HG03520 (cell line): ENCODE data around the gene RMDN2.
"Not testable (repeated sequence)": the region's sequence is repeated elsewhere in the genome, so short reads cannot be mapped to it uniquely, and the experiment has no call there.

ENCODE experiments used
- ATAC-seq: cut with Tn5 transposase; IDR thresholded peaks from one replicate; pipeline ENCODE4 v1.9.1; 2021; ENCODE audit warnings: mild to moderate bottlenecking, moderate library complexity; ENCODE audit not compliant: unreplicated experiment

Gene RMDN2

GRCh38 chr2:37928377-37928776 is 3.3 kb downstream of the RMDN2 start:
- no peak for ATAC-seq

DNA sequence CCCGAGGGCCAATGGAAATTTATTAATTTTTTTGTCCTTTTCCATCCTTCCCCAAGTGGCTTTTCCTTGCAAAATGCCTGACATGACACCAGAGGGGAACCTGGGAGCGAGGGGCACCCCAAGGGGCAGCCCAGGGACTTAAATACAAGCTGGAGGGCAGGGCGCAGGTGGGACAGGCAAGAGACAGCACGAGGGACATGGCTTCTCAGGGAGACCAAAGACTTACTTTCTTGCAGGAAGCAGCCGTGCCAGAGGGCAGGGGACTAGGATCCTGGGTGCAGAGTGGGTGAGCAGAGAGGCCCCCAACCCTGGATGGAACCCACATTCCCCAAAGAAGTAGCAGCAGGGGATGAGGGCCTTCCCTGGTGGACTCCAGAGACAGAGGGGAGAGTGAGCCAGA is 5.3 kb downstream of the RMDN2 start:
- ATAC-seq: not testable (repeated sequence)

DNA sequence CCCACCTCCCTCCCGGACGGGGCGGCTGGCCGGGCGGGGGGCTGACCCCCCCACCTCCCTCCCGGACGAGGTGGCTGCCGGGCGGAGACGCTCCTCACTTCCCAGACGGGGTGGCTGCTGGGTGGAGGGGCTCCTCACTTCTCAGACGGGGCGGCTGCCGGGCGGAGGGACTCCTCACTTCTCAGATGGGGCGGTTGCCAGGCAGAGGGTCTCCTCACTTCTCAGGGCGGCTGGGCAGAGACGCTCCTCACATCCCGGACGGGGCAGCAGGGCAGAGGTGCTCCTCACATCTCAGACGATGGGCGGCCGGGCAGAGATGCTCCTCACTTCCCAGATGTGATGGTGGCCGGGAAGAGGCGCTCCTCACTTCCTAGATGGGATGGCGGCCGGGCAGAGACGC is 7.8 kb downstream of the RMDN2 start:
- not testable (repeated sequence) for ATAC-seq

- peak; percentile 79 for ATAC-seq
Observed at GRCh38 chr2:37934591-37935513, 9.8 kb downstream of the RMDN2 start.

DNA sequence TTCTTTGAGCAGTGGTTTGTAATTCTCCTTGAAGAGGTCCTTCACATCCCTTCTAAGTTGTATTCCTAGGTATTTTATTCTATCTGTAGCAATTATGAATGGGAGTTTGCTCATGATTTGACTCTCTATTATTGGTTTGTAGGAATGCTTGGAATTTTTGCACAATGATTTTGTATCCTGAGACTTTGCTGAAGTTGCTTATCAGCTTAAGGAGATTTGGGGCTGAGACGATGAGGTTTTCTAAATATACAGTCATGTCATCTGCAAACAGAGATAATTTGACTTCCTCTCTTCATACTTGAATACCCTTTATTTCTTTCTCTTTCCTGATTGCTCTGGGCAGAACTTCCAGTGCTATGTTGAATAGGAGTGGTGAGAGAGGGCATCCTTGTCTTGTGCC is 12.5 kb downstream of the RMDN2 start:
- not testable (repeated sequence) for ATAC-seq

- not testable (repeated sequence) for ATAC-seq
Observed at GRCh38 chr2:37941267-37941666, 16.2 kb downstream of the RMDN2 start.

DNA sequence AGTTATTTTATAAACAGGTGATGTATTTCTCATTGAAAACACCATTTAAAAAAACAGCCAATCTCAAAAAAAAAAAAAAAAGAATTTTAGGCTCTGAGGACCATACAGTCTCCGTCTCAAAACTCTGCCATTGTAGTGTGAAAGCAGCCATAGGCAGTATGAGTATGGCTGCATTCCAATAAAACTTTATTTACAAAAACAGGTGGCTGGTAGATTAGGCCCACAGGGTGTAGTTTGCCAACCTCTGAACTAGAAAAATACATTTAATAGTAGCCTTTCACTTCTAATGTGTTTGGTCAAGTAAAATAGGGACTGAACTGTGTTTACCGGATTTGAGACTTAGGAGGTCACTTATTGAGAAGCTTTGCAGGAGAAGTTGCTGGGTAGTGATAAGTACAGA is 19.2 kb downstream of the RMDN2 start:
- ATAC-seq: no peak

- no peak for ATAC-seq
Observed at GRCh38 chr2:37947306-37947705, 22.2 kb downstream of the RMDN2 start.

DNA sequence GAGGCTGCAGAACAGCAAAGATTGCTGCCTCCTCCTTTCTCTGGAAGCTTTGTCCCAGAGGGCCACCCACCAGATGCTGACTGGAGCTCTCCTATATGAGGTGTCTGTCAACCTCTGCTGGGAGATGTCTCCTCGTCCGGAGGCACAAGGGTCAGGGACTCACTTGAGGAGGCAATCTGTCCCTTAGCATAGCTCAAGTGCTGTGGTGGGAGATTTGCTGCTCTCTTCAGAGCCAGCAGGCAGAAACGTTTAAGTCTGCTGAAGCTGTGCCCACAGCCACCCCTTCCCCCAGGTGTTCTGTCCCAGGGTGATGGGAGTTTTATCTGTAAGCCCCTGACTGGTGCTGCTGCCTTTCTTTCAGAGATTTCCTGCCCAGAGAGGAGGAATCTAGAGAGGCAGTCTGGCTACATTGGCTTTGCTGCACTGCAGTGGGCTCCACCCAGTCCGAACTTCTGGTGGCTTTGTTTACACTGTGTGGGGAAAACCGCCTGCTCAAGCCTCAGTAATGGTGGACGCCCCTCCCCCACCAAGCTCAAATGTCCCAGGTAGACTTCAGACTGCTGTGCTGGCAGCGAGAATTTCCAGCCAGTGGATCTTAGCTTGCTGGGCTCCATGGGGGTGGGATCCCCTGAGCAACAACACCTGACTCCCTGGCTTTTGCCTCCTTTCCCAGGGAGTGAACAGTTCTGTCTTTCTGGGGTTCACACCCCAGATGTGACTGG is 37.1 kb downstream of the RMDN2 start:
- not testable (repeated sequence) for ATAC-seq

DNA sequence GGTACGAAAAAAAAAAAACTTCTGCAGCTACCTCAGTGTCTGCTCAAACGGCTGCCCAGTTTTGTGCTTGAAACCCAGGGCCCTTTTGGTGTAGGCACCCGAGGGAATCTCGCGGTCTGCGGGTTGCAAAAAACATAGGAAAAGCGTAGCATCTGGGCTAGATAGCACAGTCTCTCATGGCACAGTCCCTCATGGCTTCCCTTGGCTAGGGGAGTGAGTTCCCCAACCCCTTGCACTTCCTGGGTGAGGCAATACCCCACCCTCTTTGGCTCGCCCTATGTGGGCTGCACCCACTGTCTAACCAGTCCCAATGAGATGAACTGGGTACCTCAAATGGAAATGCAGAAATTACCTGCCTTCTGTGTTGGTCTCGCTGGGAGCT is 37.6 kb downstream of the RMDN2 start:
- ATAC-seq: not testable (repeated sequence)

DNA sequence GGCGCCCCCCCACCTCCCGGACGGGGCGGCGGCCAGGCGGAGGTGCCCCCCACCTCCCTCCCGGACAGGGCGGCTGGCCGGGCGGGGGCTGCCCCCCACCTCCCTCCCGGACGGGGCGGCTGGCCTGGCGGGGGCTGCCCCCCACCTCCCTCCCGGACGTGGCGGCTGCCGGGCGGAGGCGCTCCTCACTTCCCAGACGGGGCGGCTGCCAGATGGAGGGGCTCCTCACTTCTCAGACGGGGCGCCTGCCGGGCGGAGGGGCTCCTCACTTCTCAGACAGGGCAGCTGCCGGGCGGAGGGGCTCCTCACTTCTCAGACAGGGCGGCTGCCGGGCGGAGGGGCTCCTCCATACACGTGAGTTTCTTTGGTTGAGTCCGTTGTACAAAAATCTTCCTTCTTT is 38.8 kb downstream of the RMDN2 start:
- not testable (repeated sequence) for ATAC-seq

GRCh38 chr2:37966326-37966725 is 41.2 kb downstream of the RMDN2 start:
- no peak for ATAC-seq

GRCh38 chr2:37969731-37970130 is 44.6 kb downstream of the RMDN2 start:
- no peak for ATAC-seq

- no peak for ATAC-seq
Observed at GRCh38 chr2:37971971-37972370, 46.9 kb downstream of the RMDN2 start.

DNA sequence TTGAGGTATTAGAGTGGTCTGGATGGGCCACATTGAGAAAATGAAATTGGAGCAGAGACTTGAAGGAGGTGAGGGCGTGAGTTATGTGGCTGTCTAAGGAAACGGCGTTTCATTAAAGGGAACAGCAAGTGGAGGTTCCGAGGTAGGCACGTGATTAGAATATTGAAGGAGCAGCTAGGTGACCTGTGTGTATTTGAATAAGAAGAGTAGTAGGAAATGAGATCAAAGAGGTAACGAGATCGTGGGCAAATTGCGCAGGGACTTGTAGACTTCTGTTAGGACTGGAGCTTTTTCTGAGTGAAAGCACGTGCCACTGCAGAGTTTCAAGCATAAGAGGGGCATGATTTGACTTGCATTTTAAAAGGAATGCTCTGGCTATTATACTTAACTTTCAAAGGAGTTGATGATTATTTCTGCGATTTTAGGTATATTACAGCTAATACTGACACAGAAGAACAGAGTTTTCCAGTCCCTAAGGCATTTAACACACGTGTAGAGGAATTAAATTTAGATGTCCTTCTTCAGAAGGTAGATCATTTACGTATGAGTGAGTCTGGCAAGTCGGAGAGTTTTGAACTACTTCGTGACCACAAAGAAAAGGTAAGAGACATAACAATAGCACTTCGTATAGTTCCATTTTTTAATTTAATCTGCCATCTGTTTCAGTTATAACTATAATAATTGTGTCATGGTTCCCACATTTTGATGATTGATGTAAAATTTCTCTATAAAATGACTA is 48.7 kb downstream of the RMDN2 start:
- ATAC-seq: no peak

DNA sequence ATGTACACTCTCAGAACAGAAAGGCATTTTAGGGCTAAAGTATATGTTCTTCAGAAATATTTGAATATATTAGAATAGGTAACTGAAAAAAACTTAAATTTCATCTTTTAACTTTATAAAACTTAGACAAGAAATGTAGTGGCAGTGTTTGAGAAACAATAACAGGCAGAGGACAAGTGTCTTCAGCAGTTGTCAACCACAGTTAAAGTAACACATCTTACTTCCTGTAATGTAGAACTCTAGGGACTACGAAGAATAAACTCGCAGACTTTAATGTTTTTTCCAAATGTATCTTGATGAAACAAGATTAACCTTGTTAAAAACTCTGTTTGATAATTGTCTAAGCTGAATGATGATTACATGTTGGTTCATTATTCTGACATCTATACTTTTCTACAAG is 50.7 kb downstream of the RMDN2 start:
- ATAC-seq: no peak

DNA sequence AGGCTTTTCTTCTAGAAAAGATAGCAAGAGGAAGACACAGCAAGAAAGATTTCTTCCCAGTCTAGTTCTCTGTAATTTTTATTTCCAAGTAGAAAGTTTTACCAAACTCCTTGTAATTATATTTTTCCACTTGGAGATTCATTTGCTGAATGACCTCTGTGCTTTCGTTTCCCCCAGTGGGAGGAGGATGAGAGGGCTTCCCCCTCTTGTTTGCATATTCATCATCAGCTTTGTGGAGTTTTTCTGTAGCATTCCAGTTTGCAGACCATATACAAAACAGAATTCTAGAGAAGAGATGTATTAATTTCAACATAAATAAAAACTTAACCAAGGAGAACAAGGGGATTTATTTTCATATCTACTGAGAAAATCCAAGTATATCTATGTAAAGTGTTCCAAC is 51.3 kb downstream of the RMDN2 start:
- ATAC-seq: no peak

GRCh38 chr2:37982147-37982582 is 57.1 kb downstream of the RMDN2 start:
- no peak for ATAC-seq

DNA sequence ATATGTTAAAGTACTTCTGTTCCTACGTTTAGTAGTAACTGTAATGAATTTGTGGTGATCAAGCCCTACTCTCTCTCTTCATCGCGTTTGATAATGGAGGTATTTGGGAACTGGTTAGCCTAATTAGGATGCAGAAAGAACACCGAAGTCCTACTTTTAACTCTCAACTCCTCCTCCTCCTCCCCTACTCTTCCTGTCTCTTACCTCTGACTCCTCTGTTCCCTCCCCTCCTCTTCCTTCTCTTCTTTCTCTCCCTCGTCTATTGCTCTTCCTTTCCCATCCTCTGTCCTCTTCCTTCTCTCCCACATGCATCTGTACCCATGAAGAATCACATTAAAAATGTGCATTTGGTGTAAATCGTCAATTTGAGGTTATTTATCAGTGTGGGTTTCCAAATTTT is 57.8 kb downstream of the RMDN2 start:
- no peak for ATAC-seq

DNA sequence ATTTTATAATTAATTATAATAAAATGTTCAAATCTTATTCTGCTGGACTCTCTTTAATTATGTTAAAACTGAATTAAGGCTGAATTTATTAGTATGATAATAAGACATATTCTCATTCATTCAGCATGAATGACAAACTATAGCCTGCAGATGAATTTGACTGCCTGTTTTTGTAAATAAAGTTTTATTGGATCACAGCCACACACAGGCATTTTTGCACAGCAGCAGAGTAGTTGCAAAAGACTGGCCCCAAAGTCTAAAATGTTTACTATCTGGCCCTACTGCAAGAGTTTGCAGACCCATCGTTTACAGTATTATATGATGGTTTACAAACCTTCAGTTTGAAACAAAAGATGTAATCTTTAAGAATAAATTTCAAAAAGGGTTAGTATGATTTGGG is 58.6 kb downstream of the RMDN2 start:
- ATAC-seq: no peak

- no peak for ATAC-seq
Observed at GRCh38 chr2:37984176-37984575, 59.1 kb downstream of the RMDN2 start.
